Astrocyte (in vitro differentiated cells and primary cell): ENCODE results near the gene S100A9. TPM values are rescaled to one million over a fixed set of nuclear protein-coding genes. Genes with fewer than 3 reads are reported as not detected.

Experiments used
- DNase-seq: peaks from one replicate; pipeline ENCODE4 v3.0.0-alpha.2; 2010; ENCODE audit warnings: low read depth
- FAIRE-seq: peaks from 2 replicates; lab custom pipeline; 2011; peaks lifted over from hg19 to GRCh38; lab: Jason Lieb, UNC
- H2AFZ ChIP-seq: 2 replicates; pipeline ENCODE4 v1.6.0; 2012; ENCODE audit warnings: low read depth, low read length, inconsistent platforms
- H3K27ac ChIP-seq: 2 replicates; pipeline ENCODE4 v1.5.1; 2011; ENCODE audit warnings: low read depth, low read length, inconsistent platforms
- H3K27me3 ChIP-seq: 2 replicates; pipeline ENCODE4 v1.6.0; 2011; ENCODE audit warnings: low read length, inconsistent platforms; ENCODE audit not compliant: insufficient read depth
- H3K36me3 ChIP-seq: 2 replicates; pipeline ENCODE4 v1.5.1; 2011; ENCODE audit warnings: low read length, inconsistent platforms; ENCODE audit not compliant: insufficient read depth
- H3K4me1 ChIP-seq: 2 replicates; pipeline ENCODE4 v1.5.1; 2011; ENCODE audit warnings: low read length, inconsistent platforms; ENCODE audit not compliant: insufficient read depth
- H3K4me2 ChIP-seq: 2 replicates; pipeline ENCODE4 v1.6.0; 2012; ENCODE audit warnings: low read length, inconsistent platforms
- H3K4me3 ChIP-seq: 2 replicates; pipeline ENCODE4 v1.5.1; 2011; ENCODE audit warnings: low read depth, mild to moderate bottlenecking, low read length, inconsistent platforms; ENCODE audit not compliant: insufficient read depth
- H3K79me2 ChIP-seq: 2 replicates; pipeline ENCODE4 v1.6.0; 2012; ENCODE audit warnings: mild to moderate bottlenecking, low read length, inconsistent platforms; ENCODE audit not compliant: insufficient read depth
- H3K9ac ChIP-seq: 2 replicates; pipeline ENCODE4 v1.6.0; 2012; ENCODE audit warnings: mild to moderate bottlenecking, low read length, inconsistent platforms
- H3K9me3 ChIP-seq: 2 replicates; pipeline ENCODE4 v1.5.1; 2012; ENCODE audit warnings: low read depth, mild to moderate bottlenecking, low read length, inconsistent platforms; ENCODE audit not compliant: insufficient read depth
- H4K20me1 ChIP-seq: 2 replicates; pipeline ENCODE4 v1.6.0; 2012; ENCODE audit warnings: low read length, inconsistent platforms; ENCODE audit not compliant: insufficient read depth
- H3K27ac Mint-ChIP-seq: one replicate; pipeline ENCODE4 v1.8.0; 2021; ENCODE audit warnings: mild to moderate bottlenecking, mixed read lengths; ENCODE audit not compliant: unreplicated experiment
- H3K27me3 Mint-ChIP-seq: one replicate; pipeline ENCODE4 v1.8.0; 2021; ENCODE audit warnings: low read depth, mixed read lengths; ENCODE audit not compliant: unreplicated experiment
- H3K36me3 Mint-ChIP-seq: one replicate; pipeline ENCODE4 v1.8.0; 2021; ENCODE audit warnings: low read depth, mixed read lengths; ENCODE audit not compliant: unreplicated experiment
- H3K4me1 Mint-ChIP-seq: one replicate; pipeline ENCODE4 v1.8.0; 2021; ENCODE audit warnings: low read depth, mixed read lengths; ENCODE audit not compliant: unreplicated experiment
- H3K4me3 Mint-ChIP-seq: one replicate; pipeline ENCODE4 v1.8.0; 2021; ENCODE audit warnings: mild to moderate bottlenecking, moderate library complexity, mixed read lengths; ENCODE audit not compliant: unreplicated experiment
- H3K9me3 Mint-ChIP-seq: one replicate; pipeline ENCODE4 v1.8.0; 2021; ENCODE audit warnings: mild to moderate bottlenecking, mixed read lengths; ENCODE audit not compliant: unreplicated experiment
- EZH2 ChIP-seq: IDR thresholded peaks from 2 replicates; pipeline ENCODE4 v1.6.1; 2012; ENCODE audit warnings: mild to moderate bottlenecking, low read length, inconsistent platforms; ENCODE audit not compliant: insufficient read depth
- total RNA-seq: library from RNA; stranded (reverse); gene quantifications from 2 replicates; pipeline ENCODE4 v1.2.1, GENCODE V29; 2021
- TF ChIP-seq, protein P1 (sequence below): IDR thresholded peaks from 2 replicates; pipeline ENCODE4 v1.5.1; 2011; ENCODE audit warnings: low read depth, mild to moderate bottlenecking, inconsistent platforms, low read length, moderate library complexity; ENCODE audit not compliant: insufficient read depth

Gene S100A9
- total RNA-seq, 1 donor from 2014 or later: 1.8 TPM

- Mint-ChIP-seq H3K27me3 (peaks cover 62% of the 10 kb centered on the region), H3K4me1 (no peaks in the 10 kb centered on the region), H3K9me3 (no peaks in the 10 kb centered on the region), H3K4me3 (no peak overlapping the region), H3K36me3 (peaks cover 2% of the 10 kb centered on the region), H3K27ac (no peak overlapping the region)
- Histone ChIP-seq H3K9ac (no peak overlapping the region), H4K20me1 (no peaks in the 10 kb centered on the region), H3K9me3 (no peaks in the 10 kb centered on the region), H3K27ac (no peak overlapping the region), H2AFZ (no peak overlapping the region), H3K4me1 (no peaks in the 10 kb centered on the region), H3K36me3 (no peaks in the 10 kb centered on the region), H3K4me2 (no peak overlapping the region), H3K4me3 (no peak overlapping the region), H3K27me3 (no peaks in the 10 kb centered on the region), H3K79me2 (no peaks in the 10 kb centered on the region)
- FAIRE-seq (no peak), DNase-seq (no peak)
- TF ChIP-seq, protein P1, sequence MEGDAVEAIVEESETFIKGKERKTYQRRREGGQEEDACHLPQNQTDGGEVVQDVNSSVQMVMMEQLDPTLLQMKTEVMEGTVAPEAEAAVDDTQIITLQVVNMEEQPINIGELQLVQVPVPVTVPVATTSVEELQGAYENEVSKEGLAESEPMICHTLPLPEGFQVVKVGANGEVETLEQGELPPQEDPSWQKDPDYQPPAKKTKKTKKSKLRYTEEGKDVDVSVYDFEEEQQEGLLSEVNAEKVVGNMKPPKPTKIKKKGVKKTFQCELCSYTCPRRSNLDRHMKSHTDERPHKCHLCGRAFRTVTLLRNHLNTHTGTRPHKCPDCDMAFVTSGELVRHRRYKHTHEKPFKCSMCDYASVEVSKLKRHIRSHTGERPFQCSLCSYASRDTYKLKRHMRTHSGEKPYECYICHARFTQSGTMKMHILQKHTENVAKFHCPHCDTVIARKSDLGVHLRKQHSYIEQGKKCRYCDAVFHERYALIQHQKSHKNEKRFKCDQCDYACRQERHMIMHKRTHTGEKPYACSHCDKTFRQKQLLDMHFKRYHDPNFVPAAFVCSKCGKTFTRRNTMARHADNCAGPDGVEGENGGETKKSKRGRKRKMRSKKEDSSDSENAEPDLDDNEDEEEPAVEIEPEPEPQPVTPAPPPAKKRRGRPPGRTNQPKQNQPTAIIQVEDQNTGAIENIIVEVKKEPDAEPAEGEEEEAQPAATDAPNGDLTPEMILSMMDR: no peak
Observed at GRCh38 chr1:153367090-153367489, 9.4 kb downstream of the S100A9 start.

- no peaks in the 10 kb centered on the region for H3K9me3 ChIP-seq
- no peak overlapping the region for H3K4me2 ChIP-seq
- H3K27ac Mint-ChIP-seq: no peak overlapping the region
- no peak overlapping the region for H3K4me3 Mint-ChIP-seq
- H3K9ac ChIP-seq: no peak overlapping the region
- H3K36me3 Mint-ChIP-seq: peaks cover 2% of the 10 kb centered on the region
- TF ChIP-seq, protein P1: no peak
- TF ChIP-seq EZH2: no peak
- H4K20me1 ChIP-seq: no peaks in the 10 kb centered on the region
- H3K27me3 ChIP-seq: no peaks in the 10 kb centered on the region
- H3K4me3 ChIP-seq: no peak overlapping the region
- no peak overlapping the region for H3K27ac ChIP-seq
- no peak overlapping the region for H2AFZ ChIP-seq
- no peaks in the 10 kb centered on the region for H3K4me1 ChIP-seq
- H3K9me3 Mint-ChIP-seq: no peaks in the 10 kb centered on the region
- FAIRE-seq (no peak), DNase-seq (no peak)
- no peaks in the 10 kb centered on the region for H3K79me2 ChIP-seq
- H3K4me1 Mint-ChIP-seq: no peaks in the 10 kb centered on the region
- no peaks in the 10 kb centered on the region for H3K36me3 ChIP-seq
- peaks cover 55% of the 10 kb centered on the region for H3K27me3 Mint-ChIP-seq
Observed at GRCh38 chr1:153368495-153368894, 10.8 kb downstream of the S100A9 start.

DNA sequence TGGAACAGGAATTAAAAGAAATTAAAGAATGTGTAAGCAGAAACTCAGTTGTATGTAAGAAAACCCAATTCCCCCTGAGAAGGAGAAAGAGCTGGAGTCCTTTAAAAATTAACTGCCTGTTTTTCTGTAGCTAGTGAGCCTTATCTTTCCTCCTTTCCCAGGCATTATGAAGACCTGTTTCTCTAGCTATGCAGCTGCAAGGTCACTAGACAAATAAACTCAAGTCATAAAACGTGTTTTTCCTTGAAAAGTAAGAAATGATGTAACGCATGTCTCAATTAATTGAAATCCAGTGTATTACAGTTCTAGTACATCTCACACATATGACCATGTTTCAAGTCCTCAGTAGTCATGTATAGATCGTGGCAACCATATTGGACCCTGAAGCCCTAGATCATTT, 12.5 kb downstream of the S100A9 start:
- no peaks in the 10 kb centered on the region for H3K9me3 ChIP-seq
- no peak overlapping the region for H3K4me3 ChIP-seq
- H3K4me3 Mint-ChIP-seq: no peak overlapping the region
- H3K4me1 ChIP-seq: no peaks in the 10 kb centered on the region
- H3K4me2 ChIP-seq: no peak overlapping the region
- peaks cover 2% of the 10 kb centered on the region for H3K36me3 Mint-ChIP-seq
- FAIRE-seq (no peak), DNase-seq (no peak)
- no peak overlapping the region for H3K27ac Mint-ChIP-seq
- no peaks in the 10 kb centered on the region for H3K9me3 Mint-ChIP-seq
- TF ChIP-seq EZH2: no peak
- TF ChIP-seq, protein P1: no peak
- no peak overlapping the region for H3K27ac ChIP-seq
- H4K20me1 ChIP-seq: no peaks in the 10 kb centered on the region
- H3K27me3 ChIP-seq: no peaks in the 10 kb centered on the region
- no peaks in the 10 kb centered on the region for H3K36me3 ChIP-seq
- H3K27me3 Mint-ChIP-seq: peaks cover 42% of the 10 kb centered on the region
- no peaks in the 10 kb centered on the region for H3K79me2 ChIP-seq
- no peak overlapping the region for H3K9ac ChIP-seq
- no peaks in the 10 kb centered on the region for H3K4me1 Mint-ChIP-seq
- no peak overlapping the region for H2AFZ ChIP-seq
